ENCODE data around the gene NPAS3.

Gene NPAS3

DNA sequence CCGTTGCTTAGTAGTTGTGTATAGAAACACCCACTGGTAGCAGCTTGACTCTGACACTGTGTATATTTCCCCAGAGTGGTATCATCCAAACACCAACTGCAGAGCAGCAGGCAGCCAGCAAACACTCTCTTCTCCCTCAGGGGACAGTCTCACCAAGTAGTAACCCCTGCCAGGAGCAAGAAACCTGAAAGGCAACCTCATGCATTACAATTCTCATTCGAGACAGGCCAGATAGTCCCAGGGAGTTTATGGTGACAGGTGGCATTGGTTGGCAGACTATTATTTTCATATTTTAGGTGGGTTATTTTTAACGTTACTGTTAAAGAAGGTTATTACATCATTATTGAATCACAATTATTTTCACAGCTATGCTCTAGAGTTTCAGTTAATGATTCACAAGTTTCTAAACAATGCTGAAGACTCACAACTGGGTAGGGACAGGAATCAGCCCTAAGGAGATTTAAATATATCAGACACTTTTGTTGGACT is 789.4 kb downstream of the NPAS3 start:
- H3K4me3 ChIP-seq (ENCODE audit: low read depth, low read length) = no peak overlapping the region
- TF ChIP-seq, protein P1, sequence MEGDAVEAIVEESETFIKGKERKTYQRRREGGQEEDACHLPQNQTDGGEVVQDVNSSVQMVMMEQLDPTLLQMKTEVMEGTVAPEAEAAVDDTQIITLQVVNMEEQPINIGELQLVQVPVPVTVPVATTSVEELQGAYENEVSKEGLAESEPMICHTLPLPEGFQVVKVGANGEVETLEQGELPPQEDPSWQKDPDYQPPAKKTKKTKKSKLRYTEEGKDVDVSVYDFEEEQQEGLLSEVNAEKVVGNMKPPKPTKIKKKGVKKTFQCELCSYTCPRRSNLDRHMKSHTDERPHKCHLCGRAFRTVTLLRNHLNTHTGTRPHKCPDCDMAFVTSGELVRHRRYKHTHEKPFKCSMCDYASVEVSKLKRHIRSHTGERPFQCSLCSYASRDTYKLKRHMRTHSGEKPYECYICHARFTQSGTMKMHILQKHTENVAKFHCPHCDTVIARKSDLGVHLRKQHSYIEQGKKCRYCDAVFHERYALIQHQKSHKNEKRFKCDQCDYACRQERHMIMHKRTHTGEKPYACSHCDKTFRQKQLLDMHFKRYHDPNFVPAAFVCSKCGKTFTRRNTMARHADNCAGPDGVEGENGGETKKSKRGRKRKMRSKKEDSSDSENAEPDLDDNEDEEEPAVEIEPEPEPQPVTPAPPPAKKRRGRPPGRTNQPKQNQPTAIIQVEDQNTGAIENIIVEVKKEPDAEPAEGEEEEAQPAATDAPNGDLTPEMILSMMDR (IDR thresholded peaks at IDR 0.05; ENCODE audit: low read depth, low read length) = no peak

DNA sequence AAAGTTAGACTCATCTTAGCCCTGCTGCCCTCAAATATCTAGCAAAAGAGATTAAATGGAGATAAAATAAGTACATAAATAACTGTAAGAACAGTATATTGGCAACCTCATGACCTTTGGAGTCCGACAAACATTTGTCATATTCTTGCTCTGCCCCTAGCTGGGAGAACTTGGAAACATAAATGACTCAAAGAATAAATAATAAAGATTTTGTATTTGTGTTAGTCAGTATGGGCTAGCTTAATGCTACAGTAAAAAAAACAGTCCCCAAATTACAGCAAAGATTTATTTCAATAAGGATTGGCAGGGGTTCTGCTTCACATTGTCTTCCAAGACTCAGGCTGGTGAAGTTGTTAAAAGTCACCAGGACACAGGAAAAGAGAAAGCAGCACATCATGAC is 791.5 kb downstream of the NPAS3 start:
- TF ChIP-seq, protein P1 (IDR thresholded peaks at IDR 0.05; ENCODE audit: low read depth, low read length) = no peak
- H3K4me3 ChIP-seq (ENCODE audit: low read depth, low read length) = no peak overlapping the region

DNA sequence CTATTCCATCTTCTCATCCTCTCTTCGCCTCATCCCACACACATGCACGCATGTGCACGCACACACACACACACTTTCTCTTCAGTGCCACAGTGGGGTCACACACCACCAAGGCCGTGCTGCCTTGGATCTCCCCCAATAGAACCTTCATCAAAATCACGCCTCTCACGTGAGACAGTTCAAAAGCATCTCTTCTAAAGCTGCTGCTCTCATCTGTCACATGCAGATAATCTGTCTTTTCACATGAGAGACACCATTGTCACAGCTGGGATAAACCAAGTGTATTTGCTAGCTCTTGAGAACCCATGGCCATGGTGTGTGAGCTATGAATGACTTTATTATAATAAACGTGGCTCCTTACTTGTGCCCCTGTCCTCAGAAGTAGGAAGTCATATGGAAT is 793.5 kb downstream of the NPAS3 start:
- H3K4me3 ChIP-seq (ENCODE audit: low read depth, low read length) = no peak overlapping the region

DNA sequence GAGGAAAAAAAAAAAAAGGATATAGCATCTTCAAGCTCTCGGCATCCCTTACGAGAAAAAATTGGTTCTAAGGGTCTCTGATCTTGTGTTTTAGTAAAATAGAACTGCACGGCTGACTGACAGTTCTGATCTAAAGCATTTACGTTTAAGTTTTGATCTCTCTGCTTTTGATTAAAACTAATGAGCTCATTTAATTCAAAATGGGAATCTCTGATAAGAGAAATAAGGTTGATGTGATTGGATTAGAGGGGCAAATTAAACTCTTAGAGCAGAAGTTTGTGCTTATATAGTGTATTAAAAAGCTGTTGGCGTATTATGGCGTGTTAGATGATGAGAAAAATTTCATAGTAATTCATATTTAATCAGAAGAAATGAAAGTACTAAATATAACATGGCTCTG is 794.6 kb downstream of the NPAS3 start:
- TF ChIP-seq, protein P1 (IDR thresholded peaks at IDR 0.05; ENCODE audit: low read depth, low read length) = no peak
- no peak overlapping the region for H3K4me3 ChIP-seq (ENCODE audit: low read depth, low read length)

More for the DNA sequence above, 793.5 kb downstream of the NPAS3 start:
- TF ChIP-seq, protein P1 (IDR thresholded peaks at IDR 0.05; ENCODE audit: low read depth, low read length) = no peak

DNA sequence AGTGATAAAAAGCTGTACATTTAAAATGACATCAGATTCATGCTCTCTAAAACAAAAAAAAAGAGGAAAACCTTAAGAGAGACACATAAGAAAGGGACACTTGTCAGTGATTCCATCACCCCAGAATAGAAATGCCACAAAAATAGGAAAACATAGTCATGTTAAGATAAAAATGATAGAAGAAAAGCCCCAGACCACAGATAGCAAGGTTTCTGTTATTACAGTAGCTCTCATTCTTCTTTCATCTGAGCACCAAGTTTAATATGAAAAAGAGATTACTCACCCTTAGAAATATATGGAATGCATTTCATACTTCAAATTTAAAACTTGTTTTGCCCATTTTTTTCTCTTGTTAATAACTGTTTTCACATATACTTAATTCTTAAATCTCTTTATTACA is 795.0 kb downstream of the NPAS3 start:
- TF ChIP-seq, protein P1 (IDR thresholded peaks at IDR 0.05; ENCODE audit: low read depth, low read length) = no peak

DNA sequence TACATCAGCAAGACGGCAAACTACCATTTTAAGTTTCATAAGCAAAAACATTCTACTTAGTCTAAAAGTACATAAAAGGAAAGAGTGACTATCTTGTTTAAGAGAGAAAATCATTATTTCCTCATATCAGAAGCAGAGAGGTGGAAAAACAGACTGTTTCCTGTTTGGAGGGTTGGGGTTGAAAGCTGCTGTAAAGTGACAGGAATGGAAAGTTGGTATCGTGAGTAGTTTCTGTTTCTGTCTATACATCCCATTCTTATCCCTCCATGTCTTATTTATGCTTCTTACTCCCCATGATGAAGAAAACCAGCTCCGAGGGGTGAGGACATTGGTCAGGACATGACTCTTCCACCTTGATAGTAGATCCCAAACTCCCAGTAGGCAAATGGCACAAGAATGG is 795.7 kb downstream of the NPAS3 start:
- TF ChIP-seq, protein P1 (IDR thresholded peaks at IDR 0.05; ENCODE audit: low read depth, low read length) = no peak
- H3K4me3 ChIP-seq (ENCODE audit: low read depth, low read length) = no peak overlapping the region

More for the DNA sequence above, 795.0 kb downstream of the NPAS3 start:
- H3K4me3 ChIP-seq (ENCODE audit: low read depth, low read length) = no peak overlapping the region

DNA sequence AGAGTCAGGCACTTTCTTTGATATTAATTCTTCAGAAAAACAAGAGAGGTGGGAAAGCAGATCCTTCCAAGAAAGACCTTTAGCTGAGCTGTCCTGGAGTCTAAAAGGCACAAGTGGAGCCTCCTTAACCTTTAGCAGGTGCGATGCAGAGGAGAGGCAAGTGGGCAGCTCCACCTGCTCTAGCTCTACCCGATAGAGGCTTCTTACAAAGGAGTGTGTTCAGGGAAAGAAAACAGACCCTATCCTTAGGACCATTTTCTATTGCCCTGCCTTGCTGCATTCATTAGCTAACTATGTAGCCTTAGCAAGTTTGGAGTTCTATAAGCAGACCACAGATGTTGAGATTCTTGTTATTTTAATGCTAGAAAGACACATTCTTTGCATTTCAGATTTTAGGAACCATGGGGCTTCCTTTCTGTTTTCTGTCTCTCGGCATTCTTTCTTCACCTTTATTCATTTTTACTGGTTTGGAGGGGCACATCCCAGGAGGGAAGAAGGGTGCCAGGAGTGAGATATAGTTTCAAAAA is 797.7 kb downstream of the NPAS3 start:
- TF ChIP-seq, protein P1 (IDR thresholded peaks at IDR 0.05; ENCODE audit: low read depth, low read length) = no peak

More for the DNA sequence above, 797.7 kb downstream of the NPAS3 start:
- no peak overlapping the region for H3K4me3 ChIP-seq (ENCODE audit: low read depth, low read length)

All from WI38 (cell line).